ENCODE results near the gene NR4A1.

- TF ChIP-seq EP300 (IDR thresholded peaks at IDR 0.05) (peak in 1 of 2 donors; percentile 96), CTCF (IDR thresholded peaks at IDR 0.05) (no peak), POLR2A (IDR thresholded peaks at IDR 0.05) (peak in 1 of 2 donors; percentile 35)
Measured at GRCh38 chr12:52055731-52056711, 4.8 kb downstream of the NR4A1 start.
